CD4-positive, alpha-beta T cell (primary cell): Measurements from ENCODE around the gene HIRIP3. TPM values are rescaled to one million over a fixed set of nuclear protein-coding genes. Genes with fewer than 3 reads are reported as not detected.
A peak's percentile ranks its signal among the peaks of the same experiment; 100 is the strongest.
"Not testable (repeated sequence)": the region's sequence is repeated elsewhere in the genome, so short reads cannot be mapped to it uniquely, and the experiment has no call there.

Source experiments
- ATAC-seq: fragments of 200-7000 bp; cut with Tn5 transposase; one replicate; pipeline ENCODE4 v1.10.0; 2022; ENCODE audit warnings: mild to moderate bottlenecking; ENCODE audit not compliant: poor library complexity
- CTCF ChIA-PET: fragments of 350-600 bp; sonication (Branson Sonifier 250); formaldehyde crosslinking; loops from one replicate; lab custom pipeline; 2021; ENCODE audit warnings: antibody characterized with exemption, inconsistent platforms; lab: Charles Lee
- POLR2A ChIA-PET: fragments of 350-600 bp; sonication (Branson Sonifier 250); formaldehyde crosslinking; loops from one replicate; lab custom pipeline; 2021; ENCODE audit warnings: antibody characterized with exemption, inconsistent platforms; lab: Charles Lee
- DNase-seq, 14 experiments: peaks; one replicate each; pipeline ENCODE4 v3.0.0-alpha.2; 2013 to 2020; ENCODE audit warnings: mixed read lengths in 2 of 14
- H3K27ac ChIP-seq, 2 donors: one replicate each; pipeline versions ENCODE4 v1.5.1 to v1.7.0; 2013; ENCODE audit warnings: low read length in 2 of 2, low read depth in 1 of 2, mild to moderate bottlenecking in 1 of 2
- H3K27me3 ChIP-seq, 2 experiments: 1 replicate in 1 of 2; 2 replicates in 1 of 2; pipeline versions ENCODE4 v1.6.1 to v1.7.0; 2013; ENCODE audit warnings: low read length in 2 of 2, control low read depth in 1 of 2, mild to moderate bottlenecking in 1 of 2, moderate library complexity in 1 of 2; ENCODE audit not compliant: insufficient read depth in 2 of 2, control insufficient read depth in 1 of 2
- H3K36me3 ChIP-seq: one replicate; pipeline ENCODE4 v1.6.1; 2013; ENCODE audit warnings: low read length, control low read depth; ENCODE audit not compliant: insufficient read depth
- H3K4me1 ChIP-seq: one replicate; pipeline ENCODE4 v1.6.1; 2013; ENCODE audit warnings: low read length, control low read depth; ENCODE audit not compliant: insufficient read depth
- H3K4me3 ChIP-seq: one replicate; pipeline ENCODE4 v1.5.1; 2013; ENCODE audit warnings: mild to moderate bottlenecking, low read length, moderate library complexity
- H3K9me3 ChIP-seq, 2 experiments: 1 replicate in 1 of 2; 2 replicates in 1 of 2; pipeline versions ENCODE4 v1.6.1 to v1.7.0; 2013; ENCODE audit warnings: low read length in 2 of 2, mild to moderate bottlenecking in 2 of 2, control low read depth in 1 of 2, moderate library complexity in 1 of 2; ENCODE audit not compliant: control insufficient read depth in 1 of 2, insufficient read depth in 1 of 2
- H3K27ac Mint-ChIP-seq: one replicate; pipeline ENCODE4 v1.8.0; 2020; ENCODE audit warnings: mixed read lengths
- H3K27me3 Mint-ChIP-seq: one replicate; pipeline ENCODE4 v1.8.0; 2021; ENCODE audit warnings: mixed read lengths
- H3K36me3 Mint-ChIP-seq: one replicate; pipeline ENCODE4 v1.8.0; 2021; ENCODE audit warnings: low read depth, mixed read lengths
- H3K4me1 Mint-ChIP-seq: one replicate; pipeline ENCODE4 v1.8.0; 2021; ENCODE audit warnings: low read depth, mixed read lengths
- H3K4me3 Mint-ChIP-seq: one replicate; pipeline ENCODE4 v1.8.0; 2020; ENCODE audit warnings: mild to moderate bottlenecking, mixed read lengths
- H3K9me3 Mint-ChIP-seq: one replicate; pipeline ENCODE4 v1.8.0; 2020; ENCODE audit warnings: mixed read lengths
- CTCF ChIP-seq: fragments of 200-600 bp; IDR thresholded peaks from one replicate; pipeline ENCODE4 v1.8.0; 2022; ENCODE audit warnings: antibody characterized with exemption, mild to moderate bottlenecking
- intact Hi-C, 2 experiments: fragments of 100-400 bp; cut with DNase I in 1 of 2; cut with micrococcal nuclease in 1 of 2; formaldehyde crosslinking; loops; one replicate each; pipeline versions ENCODE4 v1.15.1 to v1.9.0; 2023 to 2025; cut with DNase I, micrococcal nuclease
- total RNA-seq, 174 experiments: library from RNA in 2 of 174; stranded (reverse) in 2 of 174; gene quantifications; one replicate each; pipeline ENCODE4 v1.2.3 and lab custom pipeline; 2021 to 2026

The HIRIP3 gene
- total RNA-seq, 2 experiments from 2014 or later, result 8.5 to 11.8 TPM

GRCh38 chr16:30023586-30023985 lies 28.2 kb upstream of the HIRIP3 start:
- POLR2A ChIA-PET, result no interaction called here
- Mint-ChIP-seq H3K4me1 (peaks cover 12% of the 10 kb centered on the region), H3K9me3 (no peaks in the 10 kb centered on the region), H3K4me3 (no peak overlapping the region), H3K27ac (no peak overlapping the region), H3K27me3 (peaks cover 18% of the 10 kb centered on the region), H3K36me3 (no peaks in the 10 kb centered on the region)
- Histone ChIP-seq H3K9me3 (peaks cover 0 to 2% of the 10 kb centered on the region in 2 experiments), H3K27ac (no peak overlapping the region), H3K27me3 (peaks cover 2 to 13% of the 10 kb centered on the region in 2 experiments), H3K4me3 (no peak overlapping the region), H3K36me3 (no peaks in the 10 kb centered on the region), H3K4me1 (peaks cover 13% of the 10 kb centered on the region)
- TF ChIP-seq CTCF, result no peak
- ATAC-seq (no peak), DNase-seq (peak in 1 of 14 experiments; percentile 23)
- CTCF ChIA-PET, result interaction anchor here (1.0 to 1.1 kb wide), 2 partner anchors 9 to 332 kb away, joined by 3 read pairs; no protein-coding TSS in a partner anchor
- intact Hi-C loops, result loop anchor here in 1 of 2 experiments (5.0 kb wide), 2 partner anchors 176 to 376 kb away; no protein-coding TSS in a partner anchor

- no peak for ATAC-seq
- H3K9me3 Mint-ChIP-seq, result no peaks in the 10 kb centered on the region
- intact Hi-C loops, result loop anchor here in 1 of 2 experiments (1.0 to 5.0 kb wide), 3 partner anchors 176 to 376 kb away; no protein-coding TSS in a partner anchor
- H3K27ac Mint-ChIP-seq, result no peak within 1 kb of the TSS
- CTCF ChIA-PET, result interaction anchor here (1.0 to 1.1 kb wide), 2 partner anchors 10 to 331 kb away, joined by 3 read pairs; no protein-coding TSS in a partner anchor
- H3K4me1 Mint-ChIP-seq, result peaks cover 12% of the 10 kb centered on the region
- no peaks in the 10 kb centered on the region for H3K36me3 Mint-ChIP-seq
- no peaks in the 10 kb centered on the region for H3K9me3 ChIP-seq
- H3K27me3 Mint-ChIP-seq, result peaks cover 14% of the 10 kb centered on the region
- TF ChIP-seq CTCF, result no peak
- no peaks in the 10 kb centered on the region for H3K36me3 ChIP-seq
- H3K4me3 ChIP-seq, result no peak within 1 kb of the TSS
- no peak for DNase-seq
- peaks cover 13% of the 10 kb centered on the region for H3K4me1 ChIP-seq
- POLR2A ChIA-PET, result no interaction called here
- no peak within 1 kb of the TSS for H3K4me3 Mint-ChIP-seq
- peaks cover 0 to 6% of the 10 kb centered on the region in 2 experiments for H3K27me3 ChIP-seq
- no peak within 1 kb of the TSS for H3K27ac ChIP-seq
These were observed 27.5 kb upstream of the HIRIP3 start, which contains the start of gene C16orf92 for GRCh38 chr16:30022887-30023286. Gene C16orf92, plus strand, starts transcription at chr16:30023198. Its CDS starts 143 bp downstream, at chr16:30023341.

GRCh38 chr16:30018731-30019158 lies 23.3 kb upstream of the HIRIP3 start:
- CTCF ChIA-PET, result interaction anchor here (0.9 to 1.0 kb wide), 2 partner anchors 14 to 327 kb away, joined by 3 read pairs; no protein-coding TSS in a partner anchor
- ATAC-seq (no peak), DNase-seq (no peak)
- Histone ChIP-seq H3K9me3 (no peaks in the 10 kb centered on the region), H3K27me3 (no peaks in the 10 kb centered on the region), H3K36me3 (no peaks in the 10 kb centered on the region), H3K4me1 (peaks cover 13% of the 10 kb centered on the region), H3K4me3 (no peak overlapping the region), H3K27ac (no peak overlapping the region)
- intact Hi-C loops, result no loop called here
- Mint-ChIP-seq H3K27ac (no peak overlapping the region), H3K4me1 (peaks cover 12% of the 10 kb centered on the region), H3K9me3 (no peaks in the 10 kb centered on the region), H3K27me3 (peaks cover 4% of the 10 kb centered on the region), H3K36me3 (no peaks in the 10 kb centered on the region), H3K4me3 (peak overlapping the region; percentile 27)
- POLR2A ChIA-PET, result no interaction called here
- TF ChIP-seq CTCF, result no peak

- H3K4me3 Mint-ChIP-seq, H3K9me3 Mint-ChIP-seq, ATAC-seq, H3K27ac Mint-ChIP-seq, intact Hi-C loops, H3K36me3 ChIP-seq, H3K27me3 ChIP-seq, POLR2A ChIA-PET, H3K27ac ChIP-seq, H3K4me3 ChIP-seq, H3K36me3 Mint-ChIP-seq, DNase-seq, H3K9me3 ChIP-seq, H3K27me3 Mint-ChIP-seq: not testable (repeated sequence)
- peaks cover 12% of the 10 kb centered on the region for H3K4me1 Mint-ChIP-seq
- peaks cover 13% of the 10 kb centered on the region for H3K4me1 ChIP-seq
- CTCF ChIA-PET, result interaction anchor here (1.0 to 1.1 kb wide), 2 partner anchors 14 to 326 kb away, joined by 3 to 5 read pairs; no protein-coding TSS in a partner anchor
These were observed 22.5 kb upstream of the HIRIP3 start for GRCh38 chr16:30017937-30018336.
